GM12878 (cell line): ENCODE results near the gene UTF1.

Experiments
- CBFB ChIP-seq: IDR thresholded peaks from 2 replicates; pipeline ENCODE4 v1.6.1; 2016; ENCODE audit warnings: antibody characterized with exemption, low read depth
- EZH2 ChIP-seq: IDR thresholded peaks from 2 replicates; pipeline ENCODE4 v1.6.1; 2012; ENCODE audit warnings: low read depth, mild to moderate bottlenecking, control low read depth, inconsistent platforms, low read length, borderline replicate concordance; ENCODE audit not compliant: control insufficient read depth
- IRF5 ChIP-seq: fragments of 450-650 bp; IDR thresholded peaks from 2 replicates; pipeline ENCODE4 v1.6.1; 2017; ENCODE audit warnings: borderline replicate concordance
- NBN ChIP-seq: fragments of 450-650 bp; IDR thresholded peaks from 2 replicates; pipeline ENCODE4 v1.6.1; 2016
- NR2C2 ChIP-seq: IDR thresholded peaks from 2 replicates; pipeline ENCODE4 v1.6.1; 2011; ENCODE audit warnings: borderline replicate concordance, low read depth; ENCODE audit not compliant: control insufficient read depth, insufficient read length
- PAX8 ChIP-seq: fragments of 450-650 bp; IDR thresholded peaks from 2 replicates; pipeline ENCODE4 v1.6.1; 2017; ENCODE audit warnings: mild to moderate bottlenecking, moderate library complexity
- POLR2A ChIP-seq: IDR thresholded peaks from 2 replicates; pipeline ENCODE4 v1.6.1; 2011; ENCODE audit warnings: low read depth, mild to moderate bottlenecking, low read length
- ZNF207 ChIP-seq: fragments of 450-650 bp; IDR thresholded peaks from 2 replicates; pipeline ENCODE4 v1.6.1; 2014; ENCODE audit warnings: antibody characterized with exemption, mild to moderate bottlenecking, borderline replicate concordance
- TF ChIP-seq, protein P1 (sequence below), 3 experiments: IDR thresholded peaks in 2 of 3; conservative IDR thresholded peaks in 1 of 3; 2 replicates each; pipeline ENCODE4 v1.5.1; 2011; ENCODE audit warnings: low read depth in 3 of 3, low read length in 3 of 3, mild to moderate bottlenecking in 3 of 3, control low read depth in 2 of 3, moderate library complexity in 2 of 3, inconsistent platforms in 1 of 3, mixed read lengths in 1 of 3; ENCODE audit not compliant: control insufficient read depth in 2 of 3, insufficient read depth in 1 of 3; ENCODE audit errors: extremely low read depth in 1 of 3
- TF ChIP-seq, protein P2 (sequence below): fragments of 450-650 bp; IDR thresholded peaks from 2 replicates; pipeline ENCODE4 v1.6.1; 2017; ENCODE audit warnings: antibody characterized with exemption, mild to moderate bottlenecking, moderate library complexity

GRCh38 chr10:133267829-133268228 is 37.8 kb downstream of the UTF1 start:
- no peak; the same call in 1 of the 2 replicates for TF ChIP-seq POLR2A
- TF ChIP-seq, protein P1, sequence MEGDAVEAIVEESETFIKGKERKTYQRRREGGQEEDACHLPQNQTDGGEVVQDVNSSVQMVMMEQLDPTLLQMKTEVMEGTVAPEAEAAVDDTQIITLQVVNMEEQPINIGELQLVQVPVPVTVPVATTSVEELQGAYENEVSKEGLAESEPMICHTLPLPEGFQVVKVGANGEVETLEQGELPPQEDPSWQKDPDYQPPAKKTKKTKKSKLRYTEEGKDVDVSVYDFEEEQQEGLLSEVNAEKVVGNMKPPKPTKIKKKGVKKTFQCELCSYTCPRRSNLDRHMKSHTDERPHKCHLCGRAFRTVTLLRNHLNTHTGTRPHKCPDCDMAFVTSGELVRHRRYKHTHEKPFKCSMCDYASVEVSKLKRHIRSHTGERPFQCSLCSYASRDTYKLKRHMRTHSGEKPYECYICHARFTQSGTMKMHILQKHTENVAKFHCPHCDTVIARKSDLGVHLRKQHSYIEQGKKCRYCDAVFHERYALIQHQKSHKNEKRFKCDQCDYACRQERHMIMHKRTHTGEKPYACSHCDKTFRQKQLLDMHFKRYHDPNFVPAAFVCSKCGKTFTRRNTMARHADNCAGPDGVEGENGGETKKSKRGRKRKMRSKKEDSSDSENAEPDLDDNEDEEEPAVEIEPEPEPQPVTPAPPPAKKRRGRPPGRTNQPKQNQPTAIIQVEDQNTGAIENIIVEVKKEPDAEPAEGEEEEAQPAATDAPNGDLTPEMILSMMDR (IDR thresholded peaks at IDR 0.05 in 2 of 3, conservative IDR thresholded peaks at IDR 0.05 in 1 of 3; ENCODE audit: control insufficient read depth in 2 of 3, extremely low read depth in 1 of 3, insufficient read depth in 1 of 3, low read depth in 3 of 3, low read length in 3 of 3), result no peak
- no peak for TF ChIP-seq EZH2
- TF ChIP-seq ZNF207, result no peak
- TF ChIP-seq IRF5, result no peak
- TF ChIP-seq PAX8, result no peak
- no peak for TF ChIP-seq NBN
- no peak for TF ChIP-seq CBFB
- TF ChIP-seq, protein P2, sequence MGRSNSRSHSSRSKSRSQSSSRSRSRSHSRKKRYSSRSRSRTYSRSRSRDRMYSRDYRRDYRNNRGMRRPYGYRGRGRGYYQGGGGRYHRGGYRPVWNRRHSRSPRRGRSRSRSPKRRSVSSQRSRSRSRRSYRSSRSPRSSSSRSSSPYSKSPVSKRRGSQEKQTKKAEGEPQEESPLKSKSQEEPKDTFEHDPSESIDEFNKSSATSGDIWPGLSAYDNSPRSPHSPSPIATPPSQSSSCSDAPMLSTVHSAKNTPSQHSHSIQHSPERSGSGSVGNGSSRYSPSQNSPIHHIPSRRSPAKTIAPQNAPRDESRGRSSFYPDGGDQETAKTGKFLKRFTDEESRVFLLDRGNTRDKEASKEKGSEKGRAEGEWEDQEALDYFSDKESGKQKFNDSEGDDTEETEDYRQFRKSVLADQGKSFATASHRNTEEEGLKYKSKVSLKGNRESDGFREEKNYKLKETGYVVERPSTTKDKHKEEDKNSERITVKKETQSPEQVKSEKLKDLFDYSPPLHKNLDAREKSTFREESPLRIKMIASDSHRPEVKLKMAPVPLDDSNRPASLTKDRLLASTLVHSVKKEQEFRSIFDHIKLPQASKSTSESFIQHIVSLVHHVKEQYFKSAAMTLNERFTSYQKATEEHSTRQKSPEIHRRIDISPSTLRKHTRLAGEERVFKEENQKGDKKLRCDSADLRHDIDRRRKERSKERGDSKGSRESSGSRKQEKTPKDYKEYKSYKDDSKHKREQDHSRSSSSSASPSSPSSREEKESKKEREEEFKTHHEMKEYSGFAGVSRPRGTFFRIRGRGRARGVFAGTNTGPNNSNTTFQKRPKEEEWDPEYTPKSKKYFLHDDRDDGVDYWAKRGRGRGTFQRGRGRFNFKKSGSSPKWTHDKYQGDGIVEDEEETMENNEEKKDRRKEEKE, result no peak
- no peak for TF ChIP-seq NR2C2
